CD4-positive, alpha-beta T cell (primary cell): ENCODE measurements around the gene PIBF1. TPM values are rescaled to one million over a fixed set of nuclear protein-coding genes. Genes with fewer than 3 reads are reported as not detected.

ENCODE experiments used
- ATAC-seq: fragments of 200-7000 bp; cut with Tn5 transposase; one replicate; pipeline ENCODE4 v1.10.0; 2022; ENCODE audit warnings: mild to moderate bottlenecking; ENCODE audit not compliant: poor library complexity
- CTCF ChIA-PET: fragments of 350-600 bp; sonication (Branson Sonifier 250); formaldehyde crosslinking; loops from one replicate; lab custom pipeline; 2021; ENCODE audit warnings: antibody characterized with exemption, inconsistent platforms; lab: Charles Lee
- POLR2A ChIA-PET: fragments of 350-600 bp; sonication (Branson Sonifier 250); formaldehyde crosslinking; loops from one replicate; lab custom pipeline; 2021; ENCODE audit warnings: antibody characterized with exemption, inconsistent platforms; lab: Charles Lee
- DNase-seq, 14 experiments: peaks; one replicate each; pipeline ENCODE4 v3.0.0-alpha.2; 2013 to 2020; ENCODE audit warnings: mixed read lengths in 2 of 14
- H3K27ac ChIP-seq, 2 donors: one replicate each; pipeline versions ENCODE4 v1.5.1 to v1.7.0; 2013; ENCODE audit warnings: low read length in 2 of 2, low read depth in 1 of 2, mild to moderate bottlenecking in 1 of 2
- H3K27me3 ChIP-seq, 2 experiments: 1 replicate in 1 of 2; 2 replicates in 1 of 2; pipeline versions ENCODE4 v1.6.1 to v1.7.0; 2013; ENCODE audit warnings: low read length in 2 of 2, control low read depth in 1 of 2, mild to moderate bottlenecking in 1 of 2, moderate library complexity in 1 of 2; ENCODE audit not compliant: insufficient read depth in 2 of 2, control insufficient read depth in 1 of 2
- H3K36me3 ChIP-seq: one replicate; pipeline ENCODE4 v1.6.1; 2013; ENCODE audit warnings: low read length, control low read depth; ENCODE audit not compliant: insufficient read depth
- H3K4me1 ChIP-seq: one replicate; pipeline ENCODE4 v1.6.1; 2013; ENCODE audit warnings: low read length, control low read depth; ENCODE audit not compliant: insufficient read depth
- H3K4me3 ChIP-seq: one replicate; pipeline ENCODE4 v1.5.1; 2013; ENCODE audit warnings: mild to moderate bottlenecking, low read length, moderate library complexity
- H3K9me3 ChIP-seq, 2 experiments: 1 replicate in 1 of 2; 2 replicates in 1 of 2; pipeline versions ENCODE4 v1.6.1 to v1.7.0; 2013; ENCODE audit warnings: low read length in 2 of 2, mild to moderate bottlenecking in 2 of 2, control low read depth in 1 of 2, moderate library complexity in 1 of 2; ENCODE audit not compliant: control insufficient read depth in 1 of 2, insufficient read depth in 1 of 2
- H3K27ac Mint-ChIP-seq: one replicate; pipeline ENCODE4 v1.8.0; 2020; ENCODE audit warnings: mixed read lengths
- H3K27me3 Mint-ChIP-seq: one replicate; pipeline ENCODE4 v1.8.0; 2021; ENCODE audit warnings: mixed read lengths
- H3K36me3 Mint-ChIP-seq: one replicate; pipeline ENCODE4 v1.8.0; 2021; ENCODE audit warnings: low read depth, mixed read lengths
- H3K4me1 Mint-ChIP-seq: one replicate; pipeline ENCODE4 v1.8.0; 2021; ENCODE audit warnings: low read depth, mixed read lengths
- H3K4me3 Mint-ChIP-seq: one replicate; pipeline ENCODE4 v1.8.0; 2020; ENCODE audit warnings: mild to moderate bottlenecking, mixed read lengths
- H3K9me3 Mint-ChIP-seq: one replicate; pipeline ENCODE4 v1.8.0; 2020; ENCODE audit warnings: mixed read lengths
- intact Hi-C, 2 experiments: fragments of 100-400 bp; cut with DNase I in 1 of 2; cut with micrococcal nuclease in 1 of 2; formaldehyde crosslinking; loops; one replicate each; pipeline versions ENCODE4 v1.15.1 to v1.9.0; 2023 to 2025; cut with DNase I, micrococcal nuclease
- total RNA-seq, 174 experiments: library from RNA in 2 of 174; stranded (reverse) in 2 of 174; gene quantifications; one replicate each; pipeline ENCODE4 v1.2.3 and lab custom pipeline; 2021 to 2026
- TF ChIP-seq, protein P1 (sequence below): fragments of 200-600 bp; IDR thresholded peaks from one replicate; pipeline ENCODE4 v1.8.0; 2022; ENCODE audit warnings: antibody characterized with exemption, mild to moderate bottlenecking

The PIBF1 gene
- total RNA-seq, 2 experiments from 2014 or later = 22.6 to 22.7 TPM

DNA sequence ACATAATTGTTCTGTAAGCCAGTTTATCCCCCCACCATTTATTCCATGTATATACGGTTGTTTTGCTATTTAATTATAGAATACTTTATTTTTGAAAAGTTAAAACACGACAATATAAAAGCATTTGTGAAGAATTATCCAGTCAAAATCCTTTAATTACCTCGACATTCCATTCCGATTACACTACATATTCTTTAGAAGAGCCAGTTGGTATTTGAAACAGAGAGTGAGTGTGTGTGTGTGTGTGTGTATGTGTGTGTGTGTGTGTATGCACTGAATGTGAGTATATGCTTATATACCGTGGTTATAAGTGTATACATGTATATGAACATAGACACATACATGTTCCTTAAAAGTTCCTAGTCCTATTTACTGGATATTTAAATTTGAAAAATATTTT is 189.0 kb downstream of the PIBF1 start:
- TF ChIP-seq, protein P1, sequence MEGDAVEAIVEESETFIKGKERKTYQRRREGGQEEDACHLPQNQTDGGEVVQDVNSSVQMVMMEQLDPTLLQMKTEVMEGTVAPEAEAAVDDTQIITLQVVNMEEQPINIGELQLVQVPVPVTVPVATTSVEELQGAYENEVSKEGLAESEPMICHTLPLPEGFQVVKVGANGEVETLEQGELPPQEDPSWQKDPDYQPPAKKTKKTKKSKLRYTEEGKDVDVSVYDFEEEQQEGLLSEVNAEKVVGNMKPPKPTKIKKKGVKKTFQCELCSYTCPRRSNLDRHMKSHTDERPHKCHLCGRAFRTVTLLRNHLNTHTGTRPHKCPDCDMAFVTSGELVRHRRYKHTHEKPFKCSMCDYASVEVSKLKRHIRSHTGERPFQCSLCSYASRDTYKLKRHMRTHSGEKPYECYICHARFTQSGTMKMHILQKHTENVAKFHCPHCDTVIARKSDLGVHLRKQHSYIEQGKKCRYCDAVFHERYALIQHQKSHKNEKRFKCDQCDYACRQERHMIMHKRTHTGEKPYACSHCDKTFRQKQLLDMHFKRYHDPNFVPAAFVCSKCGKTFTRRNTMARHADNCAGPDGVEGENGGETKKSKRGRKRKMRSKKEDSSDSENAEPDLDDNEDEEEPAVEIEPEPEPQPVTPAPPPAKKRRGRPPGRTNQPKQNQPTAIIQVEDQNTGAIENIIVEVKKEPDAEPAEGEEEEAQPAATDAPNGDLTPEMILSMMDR = no peak
- no peaks in the 10 kb centered on the region for H3K27me3 Mint-ChIP-seq

DNA sequence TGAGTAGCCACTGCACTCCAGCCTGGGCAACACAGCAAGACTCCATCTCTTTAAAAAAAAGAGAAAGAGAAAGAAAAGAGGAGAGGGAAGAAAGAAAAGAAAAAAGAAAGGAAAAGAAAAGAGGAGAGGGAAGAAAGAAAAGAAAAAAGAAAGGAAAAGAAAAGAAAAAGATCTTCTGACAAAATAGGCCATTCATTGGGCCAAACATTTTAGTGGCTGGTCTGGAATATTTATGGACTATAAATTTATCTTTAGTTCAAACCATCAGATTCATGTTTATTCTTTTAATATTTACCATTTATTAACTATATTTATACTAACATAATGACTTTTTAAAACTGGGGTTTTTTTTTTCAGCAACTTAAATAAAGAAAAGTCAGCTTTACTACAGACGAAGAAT is 191.3 kb downstream of the PIBF1 start:
- intact Hi-C loops = no loop called here
- H3K4me1 Mint-ChIP-seq = no peaks in the 10 kb centered on the region
- ChIA-PET CTCF (no interaction called here), POLR2A (no interaction called here)
- H3K36me3 ChIP-seq = peaks cover 8% of the 10 kb centered on the region
- H3K4me3 Mint-ChIP-seq = no peak overlapping the region
- peaks cover 62% of the 10 kb centered on the region for H3K36me3 Mint-ChIP-seq
- H3K27me3 ChIP-seq = no peaks in the 10 kb centered on the region
- H3K27ac ChIP-seq = no peak overlapping the region
- H3K4me1 ChIP-seq = no peaks in the 10 kb centered on the region
- DNase-seq (no peak), ATAC-seq (no peak)
- no peaks in the 10 kb centered on the region for H3K9me3 Mint-ChIP-seq
- H3K4me3 ChIP-seq = no peak overlapping the region
- H3K9me3 ChIP-seq = no peaks in the 10 kb centered on the region
- no peak overlapping the region for H3K27ac Mint-ChIP-seq
- H3K27me3 Mint-ChIP-seq = no peaks in the 10 kb centered on the region
- TF ChIP-seq, protein P1 = no peak

More for the DNA sequence above, 189.0 kb downstream of the PIBF1 start:
- Mint-ChIP-seq H3K4me1 (no peaks in the 10 kb centered on the region), H3K9me3 (no peaks in the 10 kb centered on the region), H3K36me3 (peaks cover 51% of the 10 kb centered on the region), H3K27ac (no peak overlapping the region), H3K4me3 (no peak overlapping the region)
- ATAC-seq (no peak), DNase-seq (no peak)
- H3K9me3 ChIP-seq = no peaks in the 10 kb centered on the region
- no peaks in the 10 kb centered on the region for H3K27me3 ChIP-seq
- peaks cover 8% of the 10 kb centered on the region for H3K36me3 ChIP-seq
- ChIA-PET POLR2A (no interaction called here), CTCF (no interaction called here)
- no peak overlapping the region for H3K27ac ChIP-seq
- H3K4me3 ChIP-seq = no peak overlapping the region
- no peaks in the 10 kb centered on the region for H3K4me1 ChIP-seq
- intact Hi-C loops = no loop called here

DNA sequence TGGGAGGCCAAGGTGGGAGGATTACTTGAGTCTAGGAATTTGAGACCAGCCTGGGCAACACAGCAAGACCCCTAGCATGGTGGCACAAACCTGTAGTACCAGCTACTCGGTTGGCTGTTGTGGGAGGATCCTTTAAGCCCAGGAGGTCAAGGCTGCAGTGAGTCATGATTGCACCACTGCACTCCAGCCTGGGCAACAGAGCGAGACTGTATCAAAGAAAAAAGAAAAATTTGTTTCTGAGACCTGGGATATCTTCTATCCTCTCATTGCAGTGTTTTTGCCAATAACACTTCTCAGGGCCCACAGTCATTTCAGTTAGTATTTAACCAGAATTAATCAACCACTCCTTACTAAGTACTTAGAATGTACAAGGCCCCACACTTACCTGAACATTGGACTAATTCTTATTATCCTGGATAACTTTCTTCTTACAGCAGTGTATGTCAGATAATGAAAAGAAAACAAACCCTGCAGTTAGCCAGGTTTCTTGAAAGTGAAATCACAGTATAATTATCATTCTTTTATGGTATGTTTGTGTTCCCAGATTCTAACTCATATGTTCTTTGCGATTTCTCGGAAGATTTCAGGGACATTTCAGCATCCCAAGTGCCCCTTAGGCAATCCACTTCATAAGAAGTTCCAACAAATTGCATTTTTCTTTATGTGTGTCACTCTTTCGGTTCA is 201.3 kb downstream of the PIBF1 start:
- Mint-ChIP-seq H3K27ac (no peak overlapping the region), H3K4me1 (no peaks in the 10 kb centered on the region), H3K27me3 (no peaks in the 10 kb centered on the region), H3K4me3 (no peak overlapping the region), H3K36me3 (peaks cover 14% of the 10 kb centered on the region), H3K9me3 (no peaks in the 10 kb centered on the region)
- ChIA-PET CTCF (no interaction called here), POLR2A (no interaction called here)
- Histone ChIP-seq H3K27me3 (no peaks in the 10 kb centered on the region), H3K27ac (no peak overlapping the region), H3K4me3 (no peak overlapping the region), H3K36me3 (peaks cover 4% of the 10 kb centered on the region), H3K4me1 (no peaks in the 10 kb centered on the region), H3K9me3 (no peaks in the 10 kb centered on the region)
- ATAC-seq (no peak), DNase-seq (no peak)
- TF ChIP-seq, protein P1 = no peak
- intact Hi-C loops = no loop called here
